ENCODE data around the gene PGS1. TPM values are rescaled to one million over a fixed set of nuclear protein-coding genes. Genes with fewer than 3 reads are reported as not detected.
A peak's percentile ranks its signal among the peaks of the same experiment; 100 is the strongest.

PGS1 gene
- total and polyA plus RNA-seq, 2 experiments from 2014 or later: 30.4 to 42.5 TPM

GRCh38 chr17:78381601-78382232 lies 3.3 kb downstream of the PGS1 start:
- no peak for DNase-seq (ENCODE audit: low spot score)

GRCh38 chr17:78383725-78384471 lies 5.4 kb downstream of the PGS1 start:
- peaks cover 27% of the 10 kb centered on the region for H3K4me1 ChIP-seq (ENCODE audit: insufficient read depth)

More at GRCh38 chr17:78381601-78382232, 3.3 kb downstream of the PGS1 start:
- H3K27me3 ChIP-seq: no peaks in the 10 kb centered on the region
- H4K20me1 ChIP-seq (ENCODE audit: insufficient read depth, poor library complexity, severe bottlenecking): peaks cover 24% of the 10 kb centered on the region
- H3K79me2 ChIP-seq: peaks cover 85% of the 10 kb centered on the region
- peaks cover 33% of the 10 kb centered on the region for H3K4me1 ChIP-seq (ENCODE audit: insufficient read depth)
- 68% methylated on average over 12 of the region's 12 CpGs for WGBS (ENCODE audit: low lambda C conversion rate, missing lambda C conversion rate)
- no peak overlapping the region for H3K4me3 ChIP-seq
- peak overlapping the region; percentile 49 for H3K4me2 ChIP-seq
- peak overlapping the region; percentile 35 for H3K27ac ChIP-seq
- H3K9me3 ChIP-seq (ENCODE audit: low read depth): no peaks in the 10 kb centered on the region
- H2AFZ ChIP-seq: no peak overlapping the region
- no peaks in the 10 kb centered on the region for H3K9me2 ChIP-seq (replicated peaks; ENCODE audit: insufficient read depth)
- no peak for TF ChIP-seq EZH2 (IDR thresholded peaks at IDR 0.05; ENCODE audit: borderline replicate concordance)
- TF ChIP-seq CTCF (IDR thresholded peaks at IDR 0.05; ENCODE audit: poor library complexity): no peak
- TF ChIP-seq EZH2phosphoT487 (IDR thresholded peaks at IDR 0.05; ENCODE audit: low read depth, severe bottlenecking, unreplicated experiment): no peak
- H3K36me3 ChIP-seq (replicated peaks; ENCODE audit: insufficient read depth, low read depth): no peaks in the 10 kb centered on the region

GRCh38 chr17:78384479-78385175 lies 6.2 kb downstream of the PGS1 start:
- no peak overlapping the region for H2AFZ ChIP-seq
- H3K27me3 ChIP-seq: no peaks in the 10 kb centered on the region
- H3K4me2 ChIP-seq: no peak overlapping the region
- H3K9me2 ChIP-seq (replicated peaks; ENCODE audit: insufficient read depth): no peaks in the 10 kb centered on the region
- TF ChIP-seq EZH2 (IDR thresholded peaks at IDR 0.05; ENCODE audit: borderline replicate concordance) (no peak), CTCF (IDR thresholded peaks at IDR 0.05; ENCODE audit: poor library complexity) (no peak), EZH2phosphoT487 (IDR thresholded peaks at IDR 0.05; ENCODE audit: low read depth, severe bottlenecking, unreplicated experiment) (no peak)
- H3K4me3 ChIP-seq: no peak overlapping the region
- H3K36me3 ChIP-seq (replicated peaks; ENCODE audit: insufficient read depth, low read depth): no peaks in the 10 kb centered on the region
- 93% methylated on average over 23 of the region's 23 CpGs for WGBS (ENCODE audit: low lambda C conversion rate, missing lambda C conversion rate)
- H3K9me3 ChIP-seq (ENCODE audit: low read depth): no peaks in the 10 kb centered on the region
- H3K79me2 ChIP-seq: peaks cover 100% of the 10 kb centered on the region
- H3K27ac ChIP-seq: peak overlapping the region; percentile 92
- H3K4me1 ChIP-seq (ENCODE audit: insufficient read depth): peaks cover 23% of the 10 kb centered on the region
- DNase-seq (ENCODE audit: low spot score): no peak
- peaks cover 25% of the 10 kb centered on the region for H4K20me1 ChIP-seq (ENCODE audit: insufficient read depth, poor library complexity, severe bottlenecking)

More at GRCh38 chr17:78383725-78384471, 5.4 kb downstream of the PGS1 start:
- 70% methylated on average over 15 of the region's 15 CpGs for WGBS (ENCODE audit: low lambda C conversion rate, missing lambda C conversion rate)
- Histone ChIP-seq H3K4me3 (no peak overlapping the region), H3K36me3 (replicated peaks; ENCODE audit: insufficient read depth, low read depth) (no peaks in the 10 kb centered on the region), H3K4me2 (peak overlapping the region; percentile 33), H3K79me2 (peaks cover 100% of the 10 kb centered on the region), H4K20me1 (ENCODE audit: insufficient read depth, poor library complexity, severe bottlenecking) (peaks cover 32% of the 10 kb centered on the region), H3K27me3 (no peaks in the 10 kb centered on the region), H2AFZ (no peak overlapping the region), H3K9me2 (replicated peaks; ENCODE audit: insufficient read depth) (no peaks in the 10 kb centered on the region), H3K27ac (peak overlapping the region; percentile 92), H3K9me3 (ENCODE audit: low read depth) (no peaks in the 10 kb centered on the region)
- no peak for TF ChIP-seq EZH2phosphoT487 (IDR thresholded peaks at IDR 0.05; ENCODE audit: low read depth, severe bottlenecking, unreplicated experiment)
- TF ChIP-seq EZH2 (IDR thresholded peaks at IDR 0.05; ENCODE audit: borderline replicate concordance): no peak
- TF ChIP-seq CTCF (IDR thresholded peaks at IDR 0.05; ENCODE audit: poor library complexity): no peak
- peak; percentile 74 for DNase-seq (ENCODE audit: low spot score)
